LoVo (cell line): ENCODE measurements around the gene EXOC7.
A peak's percentile ranks its signal among the peaks of the same experiment; 100 is the strongest.

ENCODE experiments used
- DNase-seq: peaks from one replicate; pipeline ENCODE4 v3.0.0-alpha.2; 2016; ENCODE audit warnings: low spot score

Gene EXOC7

DNA sequence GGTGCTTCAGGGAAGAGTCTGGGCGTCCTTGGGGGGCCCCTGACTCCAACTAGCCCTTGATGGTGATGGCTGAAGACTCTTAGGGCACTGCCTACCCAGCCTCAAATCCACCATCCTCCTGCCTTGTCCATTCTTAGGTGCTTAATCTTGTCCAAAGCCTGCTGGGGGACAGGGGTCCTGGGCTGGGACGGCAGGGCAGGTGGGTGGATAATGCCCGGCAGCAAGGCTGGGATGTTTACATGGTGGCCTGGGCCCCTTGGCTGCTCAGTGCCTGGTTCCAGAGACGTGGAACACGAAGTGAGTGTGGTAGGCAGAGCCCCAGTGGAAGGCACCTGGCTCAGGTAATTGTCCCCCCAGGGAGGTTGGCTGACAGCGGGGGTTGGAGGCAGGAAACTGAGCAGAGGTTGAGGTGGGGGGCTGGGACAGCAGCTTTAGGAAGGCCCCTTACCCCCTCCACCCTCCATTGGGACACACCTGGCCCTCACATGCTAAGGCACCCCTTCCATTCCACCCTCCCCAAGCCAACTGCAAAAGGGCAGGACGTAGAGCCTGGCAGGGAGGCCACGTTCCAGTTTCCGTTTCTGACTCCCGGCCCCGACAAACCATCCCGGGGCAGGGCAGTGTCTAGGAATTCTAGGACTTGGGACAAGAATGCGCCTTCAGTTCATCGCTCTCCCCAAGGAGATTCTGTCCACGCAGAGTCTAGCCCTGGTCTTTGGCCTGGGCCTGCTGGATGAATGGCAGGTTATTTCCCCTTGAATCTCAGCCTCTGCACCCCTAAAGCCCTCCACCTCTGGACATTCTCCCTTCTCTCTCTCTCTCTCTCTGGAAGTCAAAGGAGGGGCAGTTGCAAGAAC lies 35.5 kb upstream of the EXOC7 start:
- no peak for DNase-seq

DNA sequence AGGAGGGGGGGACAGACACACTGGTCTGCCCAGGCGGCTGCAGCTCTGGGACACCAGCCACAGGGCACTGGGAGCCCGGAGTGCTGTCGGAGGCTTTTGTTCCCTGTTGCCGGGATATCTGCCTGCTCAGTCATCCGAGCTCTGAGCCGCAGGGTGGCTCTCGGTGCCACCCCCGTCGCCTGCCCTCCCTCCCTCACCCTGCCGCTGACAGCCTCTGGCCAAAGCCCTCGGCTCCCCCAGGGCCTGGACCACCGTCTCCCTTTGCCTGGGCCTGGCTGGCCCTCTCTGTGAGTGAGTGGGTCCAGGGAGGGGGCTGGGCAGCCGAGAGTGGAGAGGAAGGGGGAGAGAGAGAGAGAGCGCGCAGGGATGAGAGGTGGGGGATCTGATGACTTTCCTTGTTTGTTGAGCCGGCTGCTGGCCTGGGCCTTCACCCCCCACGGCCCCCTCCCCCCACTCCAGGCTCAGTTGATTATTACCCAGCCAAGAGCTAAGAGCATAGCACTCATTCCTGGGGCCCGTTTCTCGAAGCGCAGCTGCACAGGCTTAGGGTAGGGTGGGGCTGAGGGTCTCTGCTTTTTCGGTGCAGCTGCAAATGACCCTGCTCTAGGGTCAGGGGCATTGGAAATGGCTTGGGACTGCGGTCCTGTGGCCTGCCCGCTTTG lies 34.8 kb upstream of the EXOC7 start:
- DNase-seq: no peak

DNA sequence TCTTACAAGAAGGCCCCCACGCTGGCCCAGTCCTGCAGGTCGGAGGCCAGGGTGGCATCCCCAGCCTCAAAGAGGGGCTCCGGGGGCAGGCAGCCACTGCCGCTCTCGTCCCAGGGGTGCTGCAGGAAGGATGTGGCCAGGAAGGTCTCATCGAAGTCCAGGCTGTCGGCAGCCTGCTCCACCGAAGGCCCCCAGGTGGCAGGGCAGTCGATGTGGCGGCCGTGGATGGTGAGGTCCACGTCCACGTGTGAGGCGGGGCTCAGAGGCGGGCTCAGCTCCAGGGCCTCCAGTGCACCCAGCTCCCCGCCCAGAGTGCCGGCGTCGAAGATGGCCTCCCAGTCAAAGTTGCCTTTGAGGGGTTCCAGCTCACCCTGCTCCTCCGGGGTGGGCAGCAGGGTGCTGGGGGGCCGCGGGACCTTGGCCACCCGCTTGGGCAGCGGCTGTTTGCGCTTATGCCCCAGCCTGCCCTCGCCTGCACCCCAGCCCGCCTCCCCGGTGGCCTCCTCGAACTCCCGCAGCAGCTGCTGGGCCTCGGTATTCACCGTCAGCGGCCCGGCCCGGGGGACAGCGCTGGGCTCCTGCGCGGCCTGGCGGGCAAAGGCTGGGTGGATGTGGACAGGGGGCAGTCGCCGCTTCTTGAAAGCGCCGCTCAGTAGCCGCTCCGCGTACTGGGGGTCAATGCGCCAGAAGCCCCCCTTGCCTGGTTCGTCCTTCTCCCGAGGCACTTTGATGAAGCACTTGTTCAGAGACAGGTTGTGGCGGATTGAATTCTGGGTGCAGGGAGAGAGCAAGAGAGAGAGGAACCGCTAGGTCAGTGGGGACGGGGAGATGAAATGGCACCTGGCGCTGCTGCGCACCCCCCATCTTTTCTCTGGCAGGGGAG lies 34.0 kb upstream of the EXOC7 start:
- DNase-seq: no peak

DNA sequence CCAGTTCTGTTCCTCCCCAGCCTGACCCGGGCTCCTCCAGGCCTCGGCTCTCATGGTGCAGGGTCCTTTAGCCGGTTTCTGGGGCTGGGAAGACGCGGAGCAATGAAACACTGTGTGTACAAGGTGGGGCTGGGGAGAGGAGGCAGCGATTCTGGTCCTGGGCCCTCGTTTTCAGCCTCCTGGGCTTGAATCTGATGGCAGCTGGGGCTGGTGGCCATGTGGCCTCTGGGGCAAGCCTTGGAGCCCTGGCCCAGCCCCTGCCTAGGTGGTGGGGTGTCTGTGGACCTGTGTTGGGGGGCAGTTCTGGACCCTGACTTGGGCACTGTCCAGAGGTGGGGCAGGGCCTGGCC lies 33.4 kb upstream of the EXOC7 start:
- no peak for DNase-seq

DNA sequence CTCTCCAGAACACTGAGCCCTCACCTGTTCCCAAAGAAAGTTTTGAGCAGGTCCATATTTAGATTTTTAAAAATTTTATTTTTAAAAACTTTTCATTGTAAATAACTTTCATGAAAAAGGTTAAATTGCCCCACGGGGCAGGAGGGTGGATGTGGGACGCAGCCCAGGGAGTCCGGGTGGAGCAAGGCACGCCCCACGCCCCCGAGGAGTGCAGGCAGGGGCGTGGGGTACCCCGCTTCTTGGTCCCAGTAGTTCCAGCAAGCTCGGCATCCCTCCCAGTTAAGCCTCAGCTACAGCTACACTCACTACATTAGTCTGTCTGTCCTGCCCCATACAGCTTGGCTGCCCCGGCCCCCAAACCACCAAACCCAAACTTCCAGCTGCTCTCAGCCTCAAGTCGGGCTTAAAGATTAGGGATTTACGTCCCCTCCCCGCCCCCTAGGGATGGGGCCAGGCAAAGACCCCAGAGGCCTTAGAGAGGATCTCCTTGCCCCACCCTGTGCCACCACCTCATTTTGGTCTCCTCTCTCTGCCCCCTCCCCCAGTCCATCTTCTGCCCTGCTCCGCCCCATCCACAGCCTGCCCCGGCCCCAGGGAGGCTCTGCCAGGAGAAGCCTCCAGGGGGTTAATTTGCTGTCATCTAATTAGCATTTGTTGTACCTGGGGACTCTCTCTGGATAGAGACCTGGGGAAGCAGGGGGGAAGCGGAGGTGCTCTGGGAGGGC lies 32.9 kb upstream of the EXOC7 start:
- no peak for DNase-seq

DNA sequence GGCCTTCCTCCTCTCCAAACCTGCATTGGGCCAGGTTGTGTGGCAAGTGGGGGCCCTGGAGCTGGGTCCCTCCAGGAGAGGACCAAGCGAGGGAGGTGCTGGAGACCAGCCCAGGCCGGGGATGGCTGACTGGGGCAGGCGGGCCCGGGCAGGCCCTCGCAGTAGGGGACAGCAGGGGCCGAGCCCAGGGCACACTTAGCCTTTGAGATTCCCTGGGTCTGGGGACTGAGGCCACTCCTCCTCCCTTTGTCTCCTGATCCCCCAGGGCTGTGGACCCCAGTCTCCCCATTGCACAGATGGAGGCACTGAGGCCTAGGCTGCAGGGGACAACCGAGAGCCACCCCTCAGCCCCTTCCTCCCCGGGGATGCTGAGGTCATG lies 32.2 kb upstream of the EXOC7 start:
- DNase-seq: no peak

DNA sequence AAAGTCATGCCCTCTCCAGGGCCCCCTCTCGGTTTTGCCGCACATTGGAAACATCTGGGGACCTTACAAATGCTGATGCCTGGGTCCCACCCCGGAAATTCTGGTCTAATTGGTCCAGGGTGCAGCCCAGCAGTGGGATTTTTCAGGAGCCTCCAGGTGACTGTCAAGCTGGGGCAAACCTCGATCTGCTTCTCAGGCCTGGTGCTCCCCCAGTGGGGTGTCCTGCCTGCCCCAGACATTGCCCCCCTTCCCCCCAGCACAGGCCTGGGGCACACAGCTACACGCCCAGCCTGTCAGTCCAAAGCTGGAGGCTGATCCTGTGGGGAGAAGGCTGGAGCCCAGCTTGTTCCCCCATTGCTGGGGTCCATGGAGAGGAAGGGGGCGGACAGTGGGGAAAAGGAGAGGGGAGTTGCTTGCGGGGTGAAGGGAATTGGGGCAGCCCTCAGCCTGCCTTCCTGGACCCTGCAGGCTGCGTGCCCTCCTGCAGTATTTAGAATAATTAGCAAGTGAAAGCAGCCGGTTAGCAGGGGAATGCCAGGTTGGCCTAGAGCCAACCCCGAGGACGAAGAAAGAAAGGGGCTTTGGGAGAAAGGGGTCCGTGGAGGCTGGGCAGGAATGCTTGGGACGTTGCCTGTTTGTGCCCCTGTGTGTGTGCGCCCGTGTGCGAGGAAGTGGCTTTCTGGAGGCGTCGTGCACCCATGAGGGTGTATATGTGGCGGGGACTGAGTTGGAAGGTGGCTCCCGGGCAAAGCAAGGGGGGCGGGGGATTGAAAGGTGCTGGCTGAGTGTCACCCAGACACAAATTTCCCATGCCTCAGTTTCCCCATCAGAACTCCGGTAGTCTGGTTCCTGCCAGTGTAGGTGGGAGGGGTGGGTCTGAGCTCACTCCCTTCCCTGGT lies 31.6 kb upstream of the EXOC7 start:
- no peak for DNase-seq

DNA sequence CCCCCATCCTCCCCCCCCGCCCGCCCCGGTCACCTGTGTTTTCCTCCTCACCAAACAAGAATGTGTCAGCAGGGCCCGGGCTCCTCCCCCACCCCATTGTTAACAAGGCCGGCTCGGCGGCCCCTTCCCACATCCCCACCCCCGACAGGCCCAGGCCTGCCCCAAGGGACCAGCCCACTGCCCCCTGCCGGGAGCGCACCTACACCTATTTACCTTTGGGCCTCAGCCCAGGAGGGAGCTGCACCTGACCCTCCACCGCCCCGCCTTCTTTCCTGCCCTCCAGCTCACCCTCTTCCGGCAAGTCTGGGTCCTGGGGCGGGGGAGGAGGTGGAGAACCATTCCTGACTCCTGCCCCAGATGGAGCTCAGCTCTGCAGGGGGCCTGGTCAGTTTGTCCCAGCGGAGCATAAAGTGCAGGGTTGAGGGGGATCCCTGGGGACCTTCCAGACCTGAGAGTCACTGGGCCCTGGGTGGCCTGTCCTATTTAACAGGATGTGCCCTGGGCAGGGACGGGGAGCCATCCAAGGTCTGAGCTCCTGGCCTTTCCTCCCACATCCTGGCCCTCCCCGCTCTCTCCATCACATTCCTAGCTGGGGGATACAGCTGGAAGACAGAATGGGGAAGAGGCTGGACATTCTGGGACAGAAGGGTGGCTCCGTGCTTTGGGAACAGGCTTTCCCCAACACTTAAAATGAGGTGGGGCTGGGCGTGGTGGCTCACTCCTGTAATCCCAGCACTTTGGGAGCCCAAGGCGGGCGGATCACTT lies 29.2 kb upstream of the EXOC7 start:
- DNase-seq: peak; percentile 73

DNA sequence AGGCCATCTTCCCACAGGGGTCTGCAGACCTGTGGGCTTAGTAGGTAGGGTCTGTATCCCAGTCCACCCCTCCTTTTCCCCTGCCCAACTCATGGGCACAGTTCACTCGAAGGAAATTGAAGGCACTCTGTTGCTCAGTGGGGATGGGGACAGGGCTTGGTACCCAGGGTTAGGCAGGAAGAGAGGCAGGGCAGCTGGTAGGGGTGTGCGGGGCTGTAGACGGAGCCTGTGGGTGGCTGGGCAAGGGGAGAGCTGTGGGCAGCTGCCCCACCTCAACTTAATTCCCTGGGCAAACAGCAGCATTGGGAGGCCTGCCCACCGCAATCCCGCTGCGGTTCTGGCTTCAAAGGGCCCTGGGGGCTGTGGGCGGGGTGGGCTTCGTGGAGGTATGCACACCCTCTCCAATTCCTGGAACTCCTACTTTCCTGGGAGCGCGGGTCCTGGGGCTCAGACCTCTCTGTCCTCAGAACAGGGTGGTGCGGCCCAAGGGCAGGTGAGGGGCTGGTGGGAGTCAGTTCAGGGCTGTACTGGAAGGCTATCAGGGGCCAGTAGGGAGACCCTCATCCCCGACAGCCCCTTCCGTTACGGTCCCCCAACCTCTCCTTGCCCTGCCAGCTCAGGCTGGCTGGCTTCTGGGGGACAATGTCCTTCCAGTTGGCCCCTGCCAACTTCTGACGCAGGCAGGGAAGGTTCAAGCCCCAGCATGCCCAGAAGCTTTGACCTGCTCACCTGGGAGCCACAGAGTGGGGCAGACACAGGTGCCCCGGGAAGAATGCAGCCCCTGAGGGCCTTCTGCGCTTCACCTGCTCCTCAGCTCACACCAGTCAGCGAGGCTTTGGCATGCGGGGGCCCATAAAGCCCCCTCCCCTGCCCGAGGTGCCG lies 28.3 kb upstream of the EXOC7 start:
- no peak for DNase-seq

DNA sequence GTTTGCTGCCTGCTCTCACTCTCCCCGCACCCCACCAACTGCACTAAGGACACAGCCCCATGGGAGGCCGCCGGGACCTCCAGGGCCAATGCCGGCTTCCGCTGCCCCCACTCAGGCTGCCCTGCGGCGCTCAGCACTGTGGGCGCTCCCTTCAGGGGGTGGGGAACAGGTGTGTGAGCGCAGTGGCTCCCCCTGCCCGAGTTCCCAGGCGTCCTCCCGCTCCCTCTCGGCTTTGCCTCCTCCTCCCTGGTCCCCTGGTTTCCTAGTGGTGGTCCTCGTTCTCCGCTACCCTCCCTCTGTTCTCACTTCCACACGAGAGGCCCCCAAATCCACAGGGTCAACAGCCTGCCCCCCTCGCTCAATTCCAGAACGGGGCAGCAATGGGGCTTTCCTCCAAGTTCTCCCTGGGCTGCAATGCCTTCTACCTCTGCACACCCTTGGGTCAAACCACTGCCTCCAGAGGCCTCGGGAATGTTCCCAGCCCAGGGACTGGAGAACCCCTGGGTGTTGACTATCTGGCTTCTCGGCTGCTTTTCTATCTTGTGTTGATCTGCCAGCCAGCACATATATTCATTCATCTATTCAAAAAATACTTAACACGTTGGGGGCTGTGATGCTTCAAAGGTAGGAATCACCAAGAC lies 27.6 kb upstream of the EXOC7 start:
- DNase-seq: no peak

DNA sequence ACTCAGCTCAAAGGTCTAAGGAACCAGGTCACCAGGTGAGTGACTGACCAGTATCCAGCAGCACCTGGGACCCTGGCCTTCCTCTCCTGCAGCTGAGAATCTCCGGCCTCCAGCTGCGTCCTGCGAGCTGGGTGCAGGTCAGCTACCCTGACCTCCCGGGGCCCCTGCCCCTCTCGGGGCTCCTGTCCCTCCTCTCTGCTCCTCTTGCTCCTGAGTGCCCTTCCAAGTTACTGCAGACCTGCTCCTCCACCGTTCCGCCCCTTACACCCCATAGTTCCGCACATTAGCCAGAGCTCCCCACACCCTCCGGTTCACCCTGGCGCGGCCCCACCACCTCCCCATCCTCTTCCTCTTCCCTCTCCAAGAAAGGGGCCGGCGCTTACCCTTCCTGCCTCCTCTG lies 26.9 kb upstream of the EXOC7 start:
- DNase-seq: no peak

DNA sequence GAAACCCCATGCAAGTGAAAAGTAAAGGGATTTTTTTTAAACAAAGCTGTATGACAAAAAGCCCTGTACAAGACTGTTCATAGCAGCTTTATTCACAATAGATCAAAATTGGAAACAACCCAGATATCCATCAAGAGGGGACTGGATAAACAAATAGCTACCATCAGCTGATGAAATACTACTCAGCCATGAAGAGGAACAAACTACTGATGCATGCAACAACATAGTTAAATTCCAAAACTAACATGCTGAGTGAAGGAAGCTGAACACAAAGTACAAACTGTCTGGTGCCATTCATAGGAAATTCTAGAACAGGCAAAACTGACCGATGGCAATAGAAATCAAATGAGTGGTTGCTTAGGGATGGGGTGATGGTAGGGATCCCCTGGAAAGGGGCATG lies 22.3 kb upstream of the EXOC7 start:
- DNase-seq: no peak

DNA sequence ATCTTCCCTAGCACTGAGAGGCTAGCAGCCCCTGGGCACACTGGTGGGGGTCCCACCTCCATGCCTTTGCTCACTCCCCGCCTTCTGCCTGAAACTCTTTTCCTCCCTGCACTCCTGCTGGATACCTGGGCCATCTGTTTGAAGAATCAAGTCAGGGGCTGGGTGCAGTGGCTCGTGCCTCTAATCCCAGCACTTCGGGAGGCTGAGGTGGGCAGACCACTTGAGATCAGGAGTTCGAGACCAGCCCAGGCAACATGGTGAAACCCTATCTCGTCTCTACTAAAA lies 21.7 kb upstream of the EXOC7 start:
- DNase-seq: no peak

DNA sequence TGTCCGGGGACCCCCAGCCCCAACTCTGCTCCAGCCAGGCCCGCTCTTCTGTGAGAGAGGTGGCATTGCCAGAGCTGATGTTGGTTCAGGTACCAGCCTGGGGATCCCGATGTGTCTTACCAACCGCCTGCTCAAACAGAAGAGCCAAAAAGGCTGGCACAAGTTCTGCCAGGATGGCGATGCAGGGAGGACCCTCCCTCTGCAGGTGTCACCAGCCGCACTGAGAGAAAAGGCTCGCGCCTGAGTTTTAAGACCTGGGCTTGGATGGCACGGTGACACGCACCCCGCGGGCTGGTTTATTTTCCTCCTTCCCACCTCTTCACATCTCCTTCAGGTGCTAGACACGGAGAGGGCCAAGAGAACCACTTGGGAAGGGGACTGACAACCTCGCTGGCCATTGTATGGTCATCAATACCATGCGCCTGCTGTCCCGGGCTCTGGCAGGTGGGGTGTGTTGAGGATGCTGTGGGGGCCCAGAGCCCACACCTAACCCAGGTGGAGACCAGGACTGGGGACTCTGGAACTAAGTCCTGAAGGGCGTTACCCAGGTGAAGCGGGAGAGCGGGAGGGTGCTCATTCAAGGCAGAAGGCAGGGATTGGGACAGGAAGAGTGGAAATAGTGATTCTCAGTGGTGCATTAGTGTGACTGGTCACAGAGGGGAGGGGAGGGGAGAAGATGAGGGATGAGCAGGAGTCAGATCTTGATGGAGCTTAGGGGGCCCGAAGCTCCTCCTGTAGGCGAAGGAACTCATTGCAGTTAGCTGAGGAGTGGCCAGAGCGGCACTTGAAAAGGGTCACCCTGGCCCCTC lies 21.2 kb upstream of the EXOC7 start:
- no peak for DNase-seq

DNA sequence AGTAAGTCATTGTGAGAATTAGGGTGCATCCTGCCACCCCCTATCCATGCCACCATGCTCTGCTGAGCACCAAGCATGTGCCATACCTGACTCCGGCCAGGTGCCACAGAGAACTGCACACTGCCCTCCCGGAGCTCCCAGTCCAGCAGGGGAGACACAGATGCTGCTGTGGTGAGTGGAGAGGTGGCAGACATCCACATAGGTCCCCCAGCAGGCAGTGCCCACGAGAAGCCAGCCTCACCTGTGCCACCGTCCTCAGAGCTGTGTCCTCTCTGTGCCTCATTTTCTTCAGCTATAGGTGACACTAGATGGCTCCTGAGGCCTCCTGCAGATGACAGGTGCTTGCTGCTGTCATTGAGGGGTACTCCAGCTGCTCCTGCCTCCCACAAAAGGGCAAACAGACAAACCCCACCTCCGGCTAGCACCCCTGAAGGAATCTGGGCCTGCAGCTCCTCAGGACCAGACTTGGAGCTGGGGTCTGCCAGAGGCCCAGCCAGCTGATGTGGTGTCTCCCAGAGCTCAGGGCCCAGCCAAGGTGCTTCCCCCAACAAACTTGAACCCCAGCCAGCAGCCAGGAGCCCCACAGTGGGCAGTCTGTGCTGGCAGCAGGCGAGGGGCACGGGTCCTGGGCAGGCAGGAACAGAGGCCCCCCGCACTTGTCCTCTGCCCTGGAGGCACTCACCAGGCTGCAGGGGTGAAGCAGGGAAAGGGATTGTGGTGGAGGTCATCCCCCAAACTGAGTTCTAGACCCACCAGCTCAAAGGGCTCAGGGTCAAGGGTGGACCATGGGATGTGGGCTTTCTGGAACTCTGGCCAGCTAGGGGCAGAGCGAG lies 20.4 kb upstream of the EXOC7 start:
- DNase-seq: no peak

DNA sequence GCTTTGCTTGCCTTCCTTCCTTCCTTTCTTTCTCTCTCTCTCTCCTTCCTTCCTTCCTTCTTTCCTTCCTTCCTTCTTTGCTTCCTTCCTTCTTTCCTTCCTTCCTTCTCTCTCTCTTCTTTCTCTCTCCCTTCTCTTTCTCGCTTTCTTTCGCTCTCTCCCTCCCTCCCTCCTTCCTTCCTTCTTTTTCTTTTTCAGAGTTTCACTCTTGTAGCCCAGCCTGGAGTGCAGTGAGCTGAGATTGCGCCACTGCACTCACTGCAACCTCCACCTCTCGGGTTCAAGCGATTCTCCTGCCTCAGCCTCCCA lies 19.6 kb upstream of the EXOC7 start:
- DNase-seq: no peak

DNA sequence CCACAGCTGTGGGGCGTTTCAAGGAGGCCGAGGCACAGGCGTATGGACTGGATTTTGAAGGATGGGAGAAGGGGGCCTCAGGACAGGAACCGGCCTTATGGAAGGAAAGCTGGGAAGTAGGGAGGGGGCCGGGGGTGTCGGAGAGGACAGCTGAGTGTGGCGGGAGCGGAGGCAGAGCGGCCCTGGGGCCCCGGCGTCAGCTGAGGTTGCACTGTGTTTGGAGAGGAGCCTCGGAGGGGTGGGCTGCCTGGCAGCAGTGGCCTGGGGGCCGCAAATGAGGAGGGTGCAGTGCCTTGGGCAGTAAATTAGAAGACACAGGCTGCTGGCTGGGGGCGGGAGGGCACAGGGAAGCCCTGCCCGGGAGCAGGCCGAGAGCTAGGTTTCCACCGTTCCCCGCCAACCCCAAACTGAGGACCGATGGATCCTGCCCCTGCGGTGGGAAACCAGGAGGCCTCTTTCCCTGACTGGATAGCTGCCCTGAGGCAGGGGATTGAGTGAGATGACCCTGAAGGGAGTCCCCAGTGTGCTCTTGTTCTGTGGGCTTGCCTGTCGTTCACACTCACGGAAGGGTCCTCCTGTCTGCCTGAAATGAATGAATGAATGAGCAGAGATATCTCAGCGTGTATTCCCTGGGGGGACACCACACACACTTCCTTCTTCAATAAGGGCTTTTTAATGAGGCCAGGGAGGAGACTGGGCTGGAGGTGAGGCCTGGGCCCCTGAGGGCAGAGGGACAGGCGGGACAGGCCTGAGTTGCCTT lies 19.0 kb upstream of the EXOC7 start:
- no peak for DNase-seq
